HG03575 (cell line): Measurements from ENCODE around the gene PRDM15.

ENCODE experiments used
- ATAC-seq: cut with Tn5 transposase; IDR thresholded peaks from one replicate; pipeline ENCODE4 v1.9.1; 2021; ENCODE audit not compliant: unreplicated experiment, insufficient number of reproducible peaks, low FRiP score; ENCODE audit errors: extremely low read depth

Gene PRDM15

GRCh38 chr21:41776778-41777177, 102.4 kb downstream of the PRDM15 start:
- no peak for ATAC-seq

- ATAC-seq = no peak
Observed at GRCh38 chr21:41775149-41775472, 104.0 kb downstream of the PRDM15 start.

- ATAC-seq = no peak
Observed at GRCh38 chr21:41774467-41775148, 104.5 kb downstream of the PRDM15 start.

- ATAC-seq = no peak
Observed at GRCh38 chr21:41772351-41773080, 106.6 kb downstream of the PRDM15 start.

GRCh38 chr21:41771625-41771945, 107.6 kb downstream of the PRDM15 start:
- no peak for ATAC-seq

- no peak for ATAC-seq
Observed at GRCh38 chr21:41770901-41771624, 108.1 kb downstream of the PRDM15 start.

- ATAC-seq = no peak
Observed at GRCh38 chr21:41769933-41770332, 109.2 kb downstream of the PRDM15 start.

- ATAC-seq = no peak
Observed at GRCh38 chr21:41769521-41769920, 109.6 kb downstream of the PRDM15 start.

- ATAC-seq = no peak
Observed at GRCh38 chr21:41769111-41769510, 110.0 kb downstream of the PRDM15 start.

- no peak for ATAC-seq
Observed at GRCh38 chr21:41768437-41769042, 110.6 kb downstream of the PRDM15 start.

GRCh38 chr21:41767606-41768436, 111.3 kb downstream of the PRDM15 start:
- no peak for ATAC-seq

- no peak for ATAC-seq
Observed at GRCh38 chr21:41766883-41767605, 112.1 kb downstream of the PRDM15 start, which contains the start of gene RIPK4. Gene RIPK4, minus strand, starts transcription at chr21:41767052. Its CDS starts 11 bp downstream, at chr21:41767041.

- no peak for ATAC-seq
Observed at GRCh38 chr21:41765973-41766882, 112.9 kb downstream of the PRDM15 start.

- ATAC-seq = no peak
Observed at GRCh38 chr21:41765420-41765821, 113.7 kb downstream of the PRDM15 start.

- no peak for ATAC-seq
Observed at GRCh38 chr21:41764558-41765419, 114.4 kb downstream of the PRDM15 start.

GRCh38 chr21:41763996-41764395, 115.1 kb downstream of the PRDM15 start:
- no peak for ATAC-seq
